ENCODE data around the gene FAM83G. TPM values are rescaled to one million over a fixed set of nuclear protein-coding genes. Genes with fewer than 3 reads are reported as not detected.

FAM83G gene
- polyA plus RNA-seq, 3 donors from 2014 or later: 0.81 to 3.7 (median 1.9) TPM

DNA sequence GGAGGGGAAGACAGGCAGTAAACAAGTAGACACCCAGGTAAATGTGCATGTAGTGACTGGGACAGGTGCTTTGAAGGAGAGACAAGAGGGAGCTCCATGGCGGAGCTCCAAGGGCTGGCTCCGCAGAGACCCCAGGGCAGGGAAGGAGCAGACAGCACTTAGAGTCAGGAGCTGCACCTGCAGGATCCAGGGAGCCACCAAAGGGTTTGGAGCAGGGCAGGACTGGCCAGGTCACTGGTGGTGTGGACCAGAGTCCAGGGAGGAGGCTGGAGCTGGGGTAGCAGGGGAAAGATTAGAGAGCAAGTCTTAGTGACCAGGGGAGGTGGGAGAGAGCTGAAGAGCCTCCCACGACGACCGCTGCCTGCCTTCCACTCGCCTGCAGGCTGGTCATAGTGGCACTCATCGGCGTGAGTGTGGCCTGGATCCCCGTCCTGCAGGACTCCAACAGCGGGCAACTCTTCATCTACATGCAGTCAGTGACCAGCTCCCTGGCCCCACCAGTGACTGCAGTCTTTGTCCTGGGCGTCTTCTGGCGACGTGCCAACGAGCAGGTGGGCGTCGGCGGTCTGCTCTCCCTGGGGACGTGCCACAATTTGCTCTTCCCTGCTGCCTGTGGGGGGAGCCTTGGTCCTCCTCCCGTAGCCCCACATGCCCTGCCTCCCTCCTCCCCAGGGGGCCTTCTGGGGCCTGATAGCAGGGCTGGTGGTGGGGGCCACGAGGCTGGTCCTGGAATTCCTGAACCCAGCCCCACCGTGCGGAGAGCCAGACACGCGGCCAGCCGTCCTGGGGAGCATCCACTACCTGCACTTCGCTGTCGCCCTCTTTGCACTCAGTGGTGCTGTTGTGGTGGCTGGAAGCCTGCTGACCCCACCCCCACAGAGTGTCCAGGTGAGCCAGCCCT lies 14.7 kb upstream of the FAM83G start:
- no peak overlapping the region for H3K27ac Mint-ChIP-seq
- H3K4me1 Mint-ChIP-seq: no peaks in the 10 kb centered on the region
- no peak overlapping the region for H3K4me3 Mint-ChIP-seq
- no peaks in the 10 kb centered on the region for H3K9me3 Mint-ChIP-seq
- peaks cover 0 to 8% (median 3%) of the 10 kb centered on the region in 3 donors for H3K36me3 Mint-ChIP-seq
- DNase-seq: no peak
- H3K27me3 Mint-ChIP-seq (ENCODE audit: low read depth in 3 of 3): peaks cover 0 to 6% (median 5%) of the 10 kb centered on the region in 3 donors

DNA sequence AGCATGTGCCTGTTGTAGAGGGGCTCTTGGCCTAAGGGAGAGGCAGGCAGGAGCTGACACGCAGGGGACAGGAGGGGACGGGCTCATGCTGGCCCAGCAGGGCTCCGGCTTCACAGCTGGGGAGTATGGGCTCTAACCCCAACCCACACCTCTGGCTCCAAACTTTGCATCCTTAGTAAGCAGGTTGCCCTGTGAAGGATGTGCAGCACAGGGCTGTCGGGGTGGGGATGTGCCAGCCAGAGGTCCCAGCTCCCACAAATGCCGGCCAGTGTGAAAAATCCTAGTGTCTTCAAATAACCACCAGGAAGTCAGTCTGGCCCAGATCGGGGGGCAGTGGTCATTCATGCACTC lies 14.0 kb upstream of the FAM83G start:
- Mint-ChIP-seq H3K4me3 (no peak overlapping the region), H3K27ac (no peak overlapping the region), H3K4me1 (no peaks in the 10 kb centered on the region), H3K27me3 (ENCODE audit: low read depth in 3 of 3) (peaks cover 0 to 6% (median 5%) of the 10 kb centered on the region in 3 donors), H3K36me3 (peaks cover 0 to 8% (median 3%) of the 10 kb centered on the region in 3 donors), H3K9me3 (no peaks in the 10 kb centered on the region)
- no peak for DNase-seq

DNA sequence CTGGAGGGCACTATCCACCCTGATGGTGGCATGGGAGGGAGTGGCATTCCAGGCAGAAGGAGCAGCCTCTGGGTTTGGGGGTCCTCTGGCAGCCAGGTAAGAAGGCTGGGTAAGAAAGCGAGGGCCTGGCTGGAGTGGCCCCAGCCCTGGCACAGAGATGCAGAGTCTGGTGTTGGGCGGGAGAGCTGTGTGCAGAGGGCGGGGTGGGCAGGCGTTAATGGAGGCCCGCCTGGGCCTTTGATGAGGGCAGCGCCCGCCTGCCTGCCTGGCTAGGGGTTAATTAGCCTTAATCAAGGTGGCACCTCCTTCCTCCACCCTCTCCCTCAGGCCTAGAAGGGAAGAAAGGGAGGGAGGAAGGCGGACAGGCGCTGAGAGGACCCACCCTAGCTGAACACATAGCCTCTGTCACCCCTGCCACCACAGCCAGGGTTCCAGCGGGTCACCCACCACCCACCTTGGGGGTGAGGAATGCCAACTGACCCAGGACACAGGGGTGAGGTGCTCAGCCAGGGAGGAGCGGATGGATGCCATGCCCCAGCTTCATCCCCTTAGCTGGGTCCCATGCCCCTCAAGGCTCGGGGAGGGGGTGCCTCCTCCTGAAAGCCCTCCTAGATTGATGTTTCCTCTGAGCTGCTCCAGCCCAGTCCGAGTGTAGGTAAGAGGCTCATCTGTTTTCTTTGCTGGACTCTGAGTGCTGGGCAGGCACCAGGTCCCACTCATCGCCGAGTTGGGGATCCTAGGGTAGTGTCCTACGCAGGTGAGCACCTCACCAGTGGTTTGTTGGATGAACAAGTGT lies 13.4 kb upstream of the FAM83G start:
- Mint-ChIP-seq H3K4me1 (no peaks in the 10 kb centered on the region), H3K36me3 (peaks cover 0 to 8% (median 3%) of the 10 kb centered on the region in 3 donors), H3K27ac (no peak overlapping the region), H3K4me3 (no peak overlapping the region), H3K27me3 (ENCODE audit: low read depth in 3 of 3) (peaks cover 0 to 6% (median 5%) of the 10 kb centered on the region in 3 donors), H3K9me3 (no peaks in the 10 kb centered on the region)
- no peak for DNase-seq

DNA sequence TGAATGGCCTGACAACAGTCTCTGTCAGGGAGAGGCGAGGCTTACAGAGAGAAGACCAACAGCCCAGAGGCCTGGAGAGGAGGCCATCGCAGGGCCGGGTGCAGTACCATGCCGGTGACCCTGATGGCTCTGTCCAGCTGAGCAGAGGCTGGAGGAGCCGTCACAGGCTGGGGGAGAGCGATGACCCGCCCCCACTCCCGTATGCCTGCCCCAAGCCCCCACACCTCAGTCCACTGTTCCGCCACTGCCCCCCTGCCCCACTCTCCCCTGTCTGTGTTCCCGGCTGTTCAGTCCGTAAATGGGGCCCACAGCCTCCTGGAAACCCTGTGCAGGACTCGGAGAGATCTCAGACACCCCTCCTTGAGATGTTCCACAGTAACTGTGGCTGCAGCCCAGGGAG lies 12.8 kb upstream of the FAM83G start:
- no peak overlapping the region for H3K4me3 Mint-ChIP-seq
- no peak for DNase-seq
- no peaks in the 10 kb centered on the region for H3K9me3 Mint-ChIP-seq
- peaks cover 0 to 5% (median 3%) of the 10 kb centered on the region in 3 donors for H3K36me3 Mint-ChIP-seq
- no peak overlapping the region for H3K27ac Mint-ChIP-seq
- H3K4me1 Mint-ChIP-seq: no peaks in the 10 kb centered on the region
- peaks cover 0 to 6% (median 5%) of the 10 kb centered on the region in 3 donors for H3K27me3 Mint-ChIP-seq (ENCODE audit: low read depth in 3 of 3)

DNA sequence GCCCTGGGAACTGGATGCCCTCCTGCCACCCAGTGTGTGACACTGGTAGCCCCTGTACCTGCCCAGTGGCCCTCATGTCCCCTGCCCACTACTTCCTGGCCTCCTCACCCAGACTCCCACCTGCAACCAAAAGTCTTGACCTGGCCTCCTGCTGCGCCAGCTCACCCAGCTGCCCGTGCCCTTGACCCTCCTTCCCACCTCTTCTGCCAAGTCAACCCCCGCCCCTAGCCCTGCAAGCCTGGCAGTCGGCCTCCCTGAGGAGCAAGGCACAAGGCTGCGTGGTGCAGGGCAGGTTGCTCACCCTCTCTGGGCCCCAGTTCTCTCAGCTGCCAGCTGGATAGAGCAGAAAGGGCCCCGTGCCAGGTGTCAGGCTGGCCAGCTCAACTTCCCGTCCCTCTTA lies 12.3 kb upstream of the FAM83G start:
- Mint-ChIP-seq H3K27me3 (ENCODE audit: low read depth in 3 of 3) (peaks cover 3 to 6% (median 5%) of the 10 kb centered on the region in 3 donors), H3K4me3 (no peak overlapping the region), H3K4me1 (no peaks in the 10 kb centered on the region), H3K36me3 (peaks cover 0 to 3% (median 3%) of the 10 kb centered on the region in 3 donors), H3K9me3 (no peaks in the 10 kb centered on the region), H3K27ac (no peak overlapping the region)
- no peak for DNase-seq

DNA sequence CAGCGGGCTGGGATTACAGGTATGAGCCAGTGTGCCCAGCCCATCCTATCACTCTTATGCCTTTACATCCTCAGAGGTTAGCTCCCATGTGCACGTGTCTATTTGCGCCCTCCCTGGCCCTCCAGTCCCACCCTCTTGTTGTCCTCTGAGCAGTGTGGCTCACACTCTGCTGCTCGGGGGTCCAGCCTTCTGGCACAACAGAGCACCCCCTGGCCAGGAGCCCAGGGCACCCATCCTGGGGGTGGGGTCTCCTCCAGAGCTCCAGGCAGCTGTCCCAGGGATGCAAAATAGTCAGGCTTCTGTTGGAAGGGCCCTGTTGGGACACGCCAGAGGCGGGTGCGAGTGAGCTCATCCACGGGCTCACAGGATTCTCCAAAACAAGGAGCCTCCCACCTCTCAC lies 11.7 kb upstream of the FAM83G start:
- Mint-ChIP-seq H3K9me3 (no peaks in the 10 kb centered on the region), H3K27ac (no peak overlapping the region), H3K36me3 (peaks cover 0 to 3% (median 3%) of the 10 kb centered on the region in 3 donors), H3K4me3 (no peak overlapping the region), H3K27me3 (ENCODE audit: low read depth in 3 of 3) (peaks cover 3 to 6% (median 5%) of the 10 kb centered on the region in 3 donors), H3K4me1 (no peaks in the 10 kb centered on the region)
- no peak for DNase-seq

DNA sequence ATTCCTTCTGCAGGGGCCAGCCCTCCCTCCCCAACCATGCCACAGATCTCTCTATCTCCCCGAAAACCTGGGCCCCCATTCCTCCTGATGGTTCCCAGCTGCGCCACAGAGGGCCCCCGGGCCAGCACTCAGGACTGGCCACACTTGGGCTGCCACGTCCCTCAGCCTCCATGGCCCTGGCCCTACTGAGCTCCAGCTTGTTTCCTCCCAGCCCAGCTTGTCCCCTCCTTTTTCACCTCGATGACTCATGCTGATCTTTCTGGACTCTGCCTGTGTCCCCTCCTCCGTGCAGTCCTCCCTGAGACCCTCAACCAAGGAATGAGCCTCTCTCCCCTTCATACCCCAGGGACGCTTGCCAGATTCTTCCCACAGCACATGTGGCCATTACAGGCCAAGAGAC lies 10.9 kb upstream of the FAM83G start:
- peak overlapping the region in 1 of 6 donors; percentile 45 for H3K27ac Mint-ChIP-seq
- no peaks in the 10 kb centered on the region for H3K9me3 Mint-ChIP-seq
- H3K4me1 Mint-ChIP-seq: no peaks in the 10 kb centered on the region

DNA sequence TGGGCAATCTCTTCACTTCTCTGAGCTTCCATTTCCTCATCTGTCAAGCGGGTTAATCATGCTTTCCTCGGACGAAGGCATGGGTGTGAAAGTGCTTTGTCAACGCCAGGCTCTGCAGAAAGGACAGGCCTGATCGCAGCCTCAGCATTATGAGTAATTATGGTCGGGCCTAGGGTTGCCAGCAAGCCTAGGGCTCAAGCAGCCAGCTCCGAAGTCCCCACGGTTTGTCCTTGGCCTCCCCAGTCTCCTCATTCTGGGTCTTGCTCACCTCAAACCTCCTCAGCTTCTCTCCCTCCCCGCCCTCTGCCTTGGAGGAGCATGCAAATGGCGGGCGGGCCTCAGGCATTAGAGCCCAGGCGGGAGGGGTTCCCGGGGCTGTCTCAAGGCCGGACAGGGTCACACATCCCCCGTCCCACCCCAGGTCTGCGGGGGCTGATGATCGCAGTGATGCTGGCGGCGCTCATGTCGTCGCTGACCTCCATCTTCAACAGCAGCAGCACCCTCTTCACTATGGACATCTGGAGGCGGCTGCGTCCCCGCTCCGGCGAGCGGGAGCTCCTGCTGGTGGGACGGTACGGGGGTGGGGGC lies 10.2 kb upstream of the FAM83G start:
- Mint-ChIP-seq H3K36me3 (peaks cover 0 to 3% (median 0%) of the 10 kb centered on the region in 3 donors), H3K9me3 (no peaks in the 10 kb centered on the region), H3K4me1 (no peaks in the 10 kb centered on the region), H3K4me3 (no peak overlapping the region), H3K27ac (no peak overlapping the region), H3K27me3 (ENCODE audit: low read depth in 3 of 3) (peaks cover 3 to 6% (median 5%) of the 10 kb centered on the region in 3 donors)
- no peak for DNase-seq

More for the DNA sequence above, 10.9 kb upstream of the FAM83G start:
- no peak for DNase-seq
- no peak overlapping the region for H3K4me3 Mint-ChIP-seq
- peaks cover 3 to 6% (median 5%) of the 10 kb centered on the region in 3 donors for H3K27me3 Mint-ChIP-seq (ENCODE audit: low read depth in 3 of 3)
- H3K36me3 Mint-ChIP-seq: peaks cover 0 to 3% (median 2%) of the 10 kb centered on the region in 3 donors

DNA sequence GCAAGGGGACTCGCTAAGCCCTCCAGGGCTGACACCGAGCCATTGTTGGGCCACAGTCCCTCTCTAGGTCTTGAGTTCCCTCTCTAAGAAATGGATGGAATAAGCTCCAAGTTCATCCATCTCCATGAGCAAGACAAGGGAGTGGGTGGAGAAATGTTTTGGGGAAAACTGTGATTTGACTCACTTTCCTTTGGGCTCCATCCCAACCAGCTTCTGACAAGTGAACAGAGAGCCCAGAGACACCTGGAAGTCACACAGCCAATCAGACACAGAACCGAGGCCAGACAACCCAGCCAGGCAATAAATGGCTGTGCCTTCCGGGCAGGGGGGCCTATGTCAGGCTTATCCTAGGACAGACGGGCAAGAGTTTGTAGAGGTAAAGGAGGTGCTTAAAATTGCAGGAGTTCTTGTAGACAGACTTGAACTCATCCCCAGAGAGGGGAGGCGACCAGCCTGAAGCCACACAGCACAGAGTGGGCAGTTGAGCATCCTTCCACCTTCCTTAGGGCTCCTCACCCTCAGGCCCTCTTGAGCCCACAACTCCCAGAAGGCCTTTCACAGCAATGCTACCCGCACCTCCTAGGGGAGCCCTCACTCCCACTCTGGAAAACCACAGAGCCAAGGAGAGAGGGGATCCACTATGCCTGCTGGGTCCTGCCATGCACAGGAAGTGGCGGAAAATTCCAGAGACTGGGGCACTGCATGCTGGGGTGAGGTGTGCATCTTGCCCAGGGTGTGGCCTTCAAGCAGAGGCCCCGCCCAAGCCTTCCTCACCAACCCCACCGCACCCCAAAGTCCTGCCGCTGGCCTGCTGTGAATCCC lies 9.5 kb upstream of the FAM83G start:
- no peak for DNase-seq
- Mint-ChIP-seq H3K9me3 (no peaks in the 10 kb centered on the region), H3K27me3 (ENCODE audit: low read depth in 3 of 3) (peaks cover 3 to 6% (median 5%) of the 10 kb centered on the region in 3 donors), H3K27ac (peak overlapping the region in 1 of 6 donors; percentile 88), H3K36me3 (peaks cover 0 to 3% (median 0%) of the 10 kb centered on the region in 3 donors), H3K4me3 (no peak overlapping the region), H3K4me1 (no peaks in the 10 kb centered on the region)

DNA sequence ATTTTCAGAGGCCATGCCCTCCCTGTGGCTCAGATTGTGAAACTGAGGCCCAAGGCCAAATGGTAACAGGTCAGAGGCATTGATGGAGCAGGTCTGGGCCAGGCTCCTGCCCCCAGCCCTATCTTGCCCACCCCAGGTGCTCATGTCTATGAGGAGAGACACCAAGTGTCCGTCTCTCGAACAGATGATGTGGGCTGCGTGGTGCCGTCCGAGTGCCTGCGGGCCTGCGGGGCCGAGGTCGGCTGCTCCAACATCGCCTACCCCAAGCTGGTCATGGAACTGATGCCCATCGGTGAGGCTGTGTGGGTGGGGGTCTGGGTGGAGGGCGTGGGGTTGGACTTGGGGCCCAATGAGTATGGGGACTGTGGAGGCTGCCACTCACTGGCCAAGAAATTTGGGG lies 8.7 kb upstream of the FAM83G start:
- DNase-seq: no peak
- H3K27me3 Mint-ChIP-seq (ENCODE audit: low read depth in 3 of 3): peaks cover 3 to 6% (median 3%) of the 10 kb centered on the region in 3 donors
- no peaks in the 10 kb centered on the region for H3K4me1 Mint-ChIP-seq
- no peak overlapping the region for H3K27ac Mint-ChIP-seq
- no peaks in the 10 kb centered on the region for H3K9me3 Mint-ChIP-seq
- no peak overlapping the region for H3K4me3 Mint-ChIP-seq
- no peaks in the 10 kb centered on the region for H3K36me3 Mint-ChIP-seq

DNA sequence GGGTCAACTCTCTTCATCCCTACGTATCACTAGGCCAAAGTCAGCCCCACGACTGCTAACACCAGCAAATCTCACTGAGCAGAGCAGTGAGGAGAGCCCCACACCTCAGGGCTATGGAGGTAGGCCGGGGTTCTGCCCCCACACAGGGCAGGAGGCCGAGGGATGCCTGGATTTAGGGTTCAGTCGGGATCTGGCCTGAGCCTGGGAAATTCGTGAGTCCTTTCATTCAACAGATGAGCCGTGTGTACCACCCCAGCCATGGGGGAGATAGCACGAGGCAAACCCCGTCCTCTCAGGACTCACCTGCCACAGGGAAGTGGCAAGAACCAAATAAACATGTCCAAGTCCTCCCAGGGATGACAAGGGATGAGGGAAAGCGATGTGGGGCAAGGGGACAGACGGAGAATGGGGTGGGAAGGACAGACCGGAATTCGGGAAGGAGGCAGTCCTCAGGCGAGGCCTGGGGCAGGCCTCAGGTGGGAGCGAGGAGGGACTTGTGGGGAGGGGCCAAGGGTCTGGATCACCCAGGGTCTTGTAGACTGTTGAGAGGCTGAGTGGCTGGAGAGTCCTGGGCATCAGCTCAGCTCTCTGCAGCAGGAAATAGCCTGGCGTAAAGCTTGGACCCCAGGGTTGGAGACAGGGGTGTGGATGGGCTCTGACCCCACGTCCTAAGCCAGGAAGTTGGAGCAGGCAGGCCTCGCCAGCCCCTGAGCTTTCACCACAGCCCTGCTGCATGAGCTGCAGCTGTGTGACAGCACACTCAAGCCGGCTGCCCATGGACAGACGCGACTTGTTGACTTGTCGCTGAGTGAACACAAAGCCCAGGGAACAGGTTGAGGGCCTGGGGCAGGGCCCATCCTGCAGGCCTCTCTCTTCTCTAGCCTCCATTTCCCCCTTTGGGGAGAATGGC lies 7.9 kb upstream of the FAM83G start:
- Mint-ChIP-seq H3K27me3 (ENCODE audit: low read depth in 3 of 3) (peaks cover 3 to 6% (median 6%) of the 10 kb centered on the region in 3 donors), H3K36me3 (no peaks in the 10 kb centered on the region), H3K4me3 (no peak overlapping the region), H3K27ac (peak overlapping the region in 1 of 6 donors; percentile 20), H3K4me1 (no peaks in the 10 kb centered on the region), H3K9me3 (no peaks in the 10 kb centered on the region)
- no peak for DNase-seq

DNA sequence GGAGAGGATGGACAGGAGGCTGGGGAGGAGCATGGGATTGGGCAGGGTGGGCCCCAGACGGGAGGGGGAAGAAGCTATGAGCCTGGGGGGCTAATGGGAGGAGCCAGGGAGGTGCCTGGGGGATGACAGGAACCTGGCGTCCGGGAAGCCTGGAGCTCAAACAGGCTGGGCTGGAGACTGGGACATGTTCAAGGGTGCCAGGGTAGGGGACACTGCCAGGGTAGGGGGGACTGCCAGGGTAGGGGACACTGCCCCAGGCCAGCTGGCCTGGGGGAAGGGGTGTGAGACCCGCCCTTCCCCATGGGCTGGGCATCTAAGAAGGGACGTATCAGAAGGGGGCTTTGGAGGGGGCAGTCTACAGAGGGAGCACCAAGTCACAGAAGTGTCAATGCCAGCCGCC lies 7.0 kb upstream of the FAM83G start:
- no peak for DNase-seq
- Mint-ChIP-seq H3K9me3 (no peaks in the 10 kb centered on the region), H3K27me3 (ENCODE audit: low read depth in 3 of 3) (peaks cover 2 to 7% (median 6%) of the 10 kb centered on the region in 3 donors), H3K27ac (no peak overlapping the region), H3K36me3 (no peaks in the 10 kb centered on the region), H3K4me3 (no peak overlapping the region), H3K4me1 (no peaks in the 10 kb centered on the region)

Data from immature natural killer cell (primary cell).